Endothelial cell of hepatic sinusoid (primary cell): ENCODE measurements around the gene L1CAM.

Experiments
- in situ Hi-C: cut with HindIII; loops from 2 replicates; pipeline ENCODE4 v1.10.0; 2017; ENCODE audit warnings: low sequenced_read_pairs

Gene L1CAM

GRCh38 chrX:153903991-153904957, 18.3 kb upstream of the L1CAM start, which contains the start of gene AVPR2:
Gene AVPR2 (plus strand): TSS chrX:153904673. CDS start chrX:153905146, 473 bp downstream.
- in situ Hi-C loops: loop anchor here (5.0 kb wide), 1 partner anchor 63 kb away; no protein-coding TSS in a partner anchor

- in situ Hi-C loops: loop anchor here (5.0 kb wide), 1 partner anchor 64 kb away; no protein-coding TSS in a partner anchor
These were observed 17.4 kb upstream of the L1CAM start for GRCh38 chrX:153903238-153903980.

- in situ Hi-C loops: loop anchor here (5.0 kb wide), 1 partner anchor 65 kb away; no protein-coding TSS in a partner anchor
These were observed 16.4 kb upstream of the L1CAM start for GRCh38 chrX:153902385-153902784.

- in situ Hi-C loops: loop anchor here (5.0 kb wide), 1 partner anchor 66 kb away; no protein-coding TSS in a partner anchor
These were observed 15.8 kb upstream of the L1CAM start for GRCh38 chrX:153901753-153902140.

- in situ Hi-C loops: loop anchor here (5.0 kb wide), 1 partner anchor 66 kb away; no protein-coding TSS in a partner anchor
These were observed 15.1 kb upstream of the L1CAM start for GRCh38 chrX:153900831-153901752.

GRCh38 chrX:153897899-153898298, 11.9 kb upstream of the L1CAM start:
- in situ Hi-C loops: no loop called here

- in situ Hi-C loops: no loop called here
These were observed 3.1 kb upstream of the L1CAM start for GRCh38 chrX:153889123-153889522.

GRCh38 chrX:153888344-153888743, 2.4 kb upstream of the L1CAM start:
- in situ Hi-C loops: no loop called here

GRCh38 chrX:153887385-153887784, 1.4 kb upstream of the L1CAM start:
- in situ Hi-C loops: no loop called here

GRCh38 chrX:153886915-153887314, 942 bp upstream of the L1CAM start:
- in situ Hi-C loops: no loop called here

- in situ Hi-C loops: no loop called here
These were observed 675 bp downstream of the L1CAM start for GRCh38 chrX:153885208-153885787.

- in situ Hi-C loops: no loop called here
These were observed 1.4 kb downstream of the L1CAM start for GRCh38 chrX:153884590-153884989.

GRCh38 chrX:153884136-153884535, 1.8 kb downstream of the L1CAM start:
- in situ Hi-C loops: no loop called here

- in situ Hi-C loops: no loop called here
These were observed 2.7 kb downstream of the L1CAM start for GRCh38 chrX:153883163-153883843.

- in situ Hi-C loops: no loop called here
These were observed 3.4 kb downstream of the L1CAM start for GRCh38 chrX:153882557-153882956.

GRCh38 chrX:153882086-153882498, 3.9 kb downstream of the L1CAM start:
- in situ Hi-C loops: no loop called here

GRCh38 chrX:153881281-153881680, 4.7 kb downstream of the L1CAM start:
- in situ Hi-C loops: no loop called here

GRCh38 chrX:153880440-153880815, 5.5 kb downstream of the L1CAM start:
- in situ Hi-C loops: no loop called here

- in situ Hi-C loops: no loop called here
These were observed 6.1 kb downstream of the L1CAM start for GRCh38 chrX:153879741-153880439.
